DLD1 (cell line): ENCODE data around the gene CPS1.

Experiments used
- in situ Hi-C: cut with HindIII; loops from 2 replicates; pipeline ENCODE4 v1.10.0; 2017; ENCODE audit warnings: low sequenced_read_pairs

Gene CPS1

GRCh38 chr2:210544831-210545230 is 11.6 kb upstream of the CPS1 start:
- in situ Hi-C loops: no loop called here

GRCh38 chr2:210546424-210547208 is 9.8 kb upstream of the CPS1 start:
- in situ Hi-C loops: no loop called here

GRCh38 chr2:210548031-210548430 is 8.4 kb upstream of the CPS1 start:
- in situ Hi-C loops: no loop called here

- in situ Hi-C loops: no loop called here
Measured at GRCh38 chr2:210548878-210549384, 7.5 kb upstream of the CPS1 start.

GRCh38 chr2:210551001-210551400 is 5.4 kb upstream of the CPS1 start:
- in situ Hi-C loops: no loop called here

GRCh38 chr2:210553373-210553772 is 3.0 kb upstream of the CPS1 start:
- in situ Hi-C loops: no loop called here

- in situ Hi-C loops: no loop called here
Measured at GRCh38 chr2:210555555-210555954, 844 bp upstream of the CPS1 start.

- in situ Hi-C loops: no loop called here
Measured at GRCh38 chr2:210557721-210558120, 1.3 kb downstream of the CPS1 start.

- in situ Hi-C loops: no loop called here
Measured at GRCh38 chr2:210558708-210559107, 2.3 kb downstream of the CPS1 start.

- in situ Hi-C loops: no loop called here
Measured at GRCh38 chr2:210559182-210559581, 2.8 kb downstream of the CPS1 start.

- in situ Hi-C loops: no loop called here
Measured at GRCh38 chr2:210561475-210561874, 5.1 kb downstream of the CPS1 start.

- in situ Hi-C loops: no loop called here
Measured at GRCh38 chr2:210562091-210562490, 5.7 kb downstream of the CPS1 start.

- in situ Hi-C loops: no loop called here
Measured at GRCh38 chr2:210562502-210563080, 6.2 kb downstream of the CPS1 start.

GRCh38 chr2:210567279-210567678 is 10.9 kb downstream of the CPS1 start:
- in situ Hi-C loops: no loop called here

GRCh38 chr2:210568108-210568507 is 11.7 kb downstream of the CPS1 start:
- in situ Hi-C loops: no loop called here

GRCh38 chr2:210577263-210578071 is 21.1 kb downstream of the CPS1 start:
- in situ Hi-C loops: no loop called here

- in situ Hi-C loops: no loop called here
Measured at GRCh38 chr2:210584834-210585233, 28.4 kb downstream of the CPS1 start.

GRCh38 chr2:210586381-210586780 is 30.0 kb downstream of the CPS1 start:
- in situ Hi-C loops: no loop called here

GRCh38 chr2:210591663-210592062 is 35.3 kb downstream of the CPS1 start:
- in situ Hi-C loops: no loop called here

GRCh38 chr2:210592726-210593125 is 36.3 kb downstream of the CPS1 start:
- in situ Hi-C loops: no loop called here

GRCh38 chr2:210593166-210593565 is 36.8 kb downstream of the CPS1 start:
- in situ Hi-C loops: no loop called here

GRCh38 chr2:210598219-210598618 is 41.8 kb downstream of the CPS1 start:
- in situ Hi-C loops: no loop called here
